ENCODE measurements around the gene HAPLN3.
A peak's percentile ranks its signal among the peaks of the same experiment; 100 is the strongest.
"Not testable (repeated sequence)": the region's sequence is repeated elsewhere in the genome, so short reads cannot be mapped to it uniquely, and the experiment has no call there.

Gene HAPLN3

DNA sequence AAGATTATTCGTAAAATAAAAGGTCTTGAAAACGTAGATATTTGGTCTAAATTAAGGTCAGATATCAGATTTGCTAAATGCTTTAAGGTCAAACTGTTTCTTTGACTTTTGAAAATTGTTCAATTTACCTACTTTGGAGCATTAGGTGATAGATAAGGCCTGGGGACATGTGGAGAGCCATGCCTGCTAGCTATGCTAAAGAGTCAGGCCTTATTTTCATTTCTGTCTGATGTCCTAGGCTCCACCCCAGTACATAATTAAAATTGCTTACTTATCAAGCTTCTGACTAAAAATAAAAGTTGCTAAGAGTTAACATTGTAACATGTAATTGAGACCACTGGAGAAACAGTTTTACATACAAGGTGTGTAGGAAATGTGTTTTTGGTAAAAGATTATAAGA lies 30.3 kb upstream of the HAPLN3 start:
- DNase-seq (ENCODE audit: low read depth); H3K4me1 ChIP-seq (ENCODE audit: control insufficient read depth, insufficient read depth, low read length); H3K36me3 ChIP-seq (ENCODE audit: control insufficient read depth, insufficient read depth, low read length, severe bottlenecking); H3K27me3 ChIP-seq (replicated peaks; ENCODE audit: control insufficient read depth, insufficient read depth, low read length); H3K4me3 ChIP-seq (ENCODE audit: low read length); H3K9ac ChIP-seq (ENCODE audit: low read length); H3K9me3 ChIP-seq (ENCODE audit: control insufficient read depth, low read length): not testable (repeated sequence)

DNA sequence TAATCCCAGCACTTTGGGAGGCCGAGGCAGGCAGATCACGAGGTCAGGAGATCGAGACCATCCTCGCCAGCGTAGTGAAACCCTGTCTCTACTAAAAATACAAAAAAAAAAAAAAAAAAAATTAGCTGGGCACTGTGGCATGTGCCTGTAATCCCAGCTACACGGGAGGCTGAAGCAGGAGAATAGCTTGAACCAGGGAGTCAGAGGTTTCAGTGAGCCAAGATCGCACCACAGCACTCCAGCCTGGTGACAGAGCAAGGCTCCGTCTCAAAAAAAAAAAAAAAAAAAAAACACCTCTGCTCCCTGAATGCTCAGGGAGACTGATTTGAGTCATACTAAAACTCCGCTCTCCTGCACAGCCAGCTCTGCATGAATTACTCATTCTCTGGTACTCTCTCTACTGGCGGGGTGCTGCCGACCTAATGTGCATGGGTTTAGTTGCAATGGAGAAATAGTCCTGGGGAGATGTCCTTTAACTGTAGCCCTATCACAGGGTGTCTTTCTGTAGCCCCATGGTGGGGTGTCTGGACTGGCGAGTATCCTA lies 25.6 kb upstream of the HAPLN3 start:
- H3K27me3 ChIP-seq (replicated peaks; ENCODE audit: control insufficient read depth, insufficient read depth, low read length); H3K36me3 ChIP-seq (ENCODE audit: control insufficient read depth, insufficient read depth, low read length, severe bottlenecking): not testable (repeated sequence)
- DNase-seq (ENCODE audit: low read depth), result peak; percentile 64

DNA sequence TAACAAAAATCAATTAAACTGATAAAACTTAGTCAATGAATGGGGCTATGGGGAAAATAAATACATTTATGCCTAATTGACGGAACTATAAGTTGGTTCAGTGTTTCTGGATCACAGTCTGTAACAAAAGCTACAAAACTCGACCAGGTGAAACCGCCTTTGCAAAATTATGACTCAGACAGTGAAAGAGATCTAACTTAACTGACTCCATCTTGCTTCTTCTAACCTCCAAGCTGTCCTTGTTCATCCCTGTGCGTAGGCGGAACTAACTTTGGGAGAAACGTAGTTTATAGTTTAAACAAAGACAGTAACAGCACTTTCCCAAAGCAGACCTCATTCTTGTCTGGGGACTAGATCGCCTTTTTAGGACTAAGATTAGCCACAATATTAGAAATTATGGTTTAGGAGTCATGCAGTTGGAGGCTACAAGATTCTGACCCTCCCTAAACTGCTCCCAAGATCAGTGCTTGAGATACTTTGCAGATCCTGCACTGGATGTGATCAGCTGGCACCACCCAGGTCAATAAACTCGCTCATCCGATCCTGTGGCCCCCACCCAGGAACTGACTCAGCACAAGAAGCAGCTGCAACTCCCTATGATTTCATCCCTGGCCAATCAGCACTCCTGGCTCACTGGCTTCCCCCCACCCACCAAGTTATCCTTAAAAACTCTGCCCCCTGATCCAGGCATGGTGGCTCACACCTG lies 25.0 kb upstream of the HAPLN3 start:
- Histone ChIP-seq H3K27me3 (replicated peaks; ENCODE audit: control insufficient read depth, insufficient read depth, low read length) (no peaks in the 10 kb centered on the region), H3K9me3 (ENCODE audit: control insufficient read depth, low read length) (no peaks in the 10 kb centered on the region), H3K4me3 (ENCODE audit: low read length) (no peak overlapping the region), H3K36me3 (ENCODE audit: control insufficient read depth, insufficient read depth, low read length, severe bottlenecking) (no peaks in the 10 kb centered on the region), H3K4me1 (ENCODE audit: control insufficient read depth, insufficient read depth, low read length) (peaks cover 27% of the 10 kb centered on the region), H3K9ac (ENCODE audit: low read length) (no peak overlapping the region)
- DNase-seq (ENCODE audit: low read depth), result peak; percentile 39

More for the DNA sequence above, 25.6 kb upstream of the HAPLN3 start:
- not testable (repeated sequence) for H3K9ac ChIP-seq (ENCODE audit: low read length); H3K9me3 ChIP-seq (ENCODE audit: control insufficient read depth, low read length); H3K4me3 ChIP-seq (ENCODE audit: low read length)
- peaks cover 25% of the 10 kb centered on the region for H3K4me1 ChIP-seq (ENCODE audit: control insufficient read depth, insufficient read depth, low read length)

GRCh38 chr15:88918738-88919137 lies 23.4 kb upstream of the HAPLN3 start:
- DNase-seq (ENCODE audit: low read depth), result peak; percentile 96
- H3K9me3 ChIP-seq (ENCODE audit: control insufficient read depth, low read length), result no peaks in the 10 kb centered on the region
- H3K4me3 ChIP-seq (ENCODE audit: low read length), result no peak overlapping the region
- H3K9ac ChIP-seq (ENCODE audit: low read length), result peak overlapping the region; percentile 40
- H3K4me1 ChIP-seq (ENCODE audit: control insufficient read depth, insufficient read depth, low read length), result peaks cover 37% of the 10 kb centered on the region
- H3K27me3 ChIP-seq (replicated peaks; ENCODE audit: control insufficient read depth, insufficient read depth, low read length), result no peaks in the 10 kb centered on the region
- H3K36me3 ChIP-seq (ENCODE audit: control insufficient read depth, insufficient read depth, low read length, severe bottlenecking), result no peaks in the 10 kb centered on the region

DNA sequence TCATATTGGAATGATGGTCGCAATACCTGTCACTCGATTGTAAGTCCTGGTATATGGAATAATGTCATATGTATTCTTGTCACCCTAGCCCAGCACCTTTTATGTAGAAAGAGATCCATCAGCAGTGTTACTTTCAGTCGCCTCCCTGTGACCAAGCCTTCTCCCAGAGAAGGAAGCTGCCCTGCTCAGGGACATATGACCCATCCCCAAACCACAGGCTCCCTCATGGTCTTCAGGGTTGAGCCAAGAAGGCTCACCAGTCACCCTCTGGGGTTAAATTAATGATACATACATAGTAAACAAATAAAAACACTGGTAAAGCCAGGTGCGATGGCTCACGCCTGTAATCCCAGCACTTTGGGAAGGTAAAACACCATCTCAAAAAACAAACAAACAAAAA lies 22.4 kb upstream of the HAPLN3 start:
- peaks cover 41% of the 10 kb centered on the region for H3K4me1 ChIP-seq (ENCODE audit: control insufficient read depth, insufficient read depth, low read length)
- no peaks in the 10 kb centered on the region for H3K36me3 ChIP-seq (ENCODE audit: control insufficient read depth, insufficient read depth, low read length, severe bottlenecking)
- no peak overlapping the region for H3K4me3 ChIP-seq (ENCODE audit: low read length)
- no peaks in the 10 kb centered on the region for H3K27me3 ChIP-seq (replicated peaks; ENCODE audit: control insufficient read depth, insufficient read depth, low read length)
- no peak for DNase-seq (ENCODE audit: low read depth)
- no peak overlapping the region for H3K9ac ChIP-seq (ENCODE audit: low read length)
- no peaks in the 10 kb centered on the region for H3K9me3 ChIP-seq (ENCODE audit: control insufficient read depth, low read length)

GRCh38 chr15:88915354-88915753 lies 20.0 kb upstream of the HAPLN3 start:
- DNase-seq (ENCODE audit: low read depth), result no peak
- Histone ChIP-seq H3K9ac (ENCODE audit: low read length) (no peak overlapping the region), H3K4me3 (ENCODE audit: low read length) (no peak overlapping the region), H3K36me3 (ENCODE audit: control insufficient read depth, insufficient read depth, low read length, severe bottlenecking) (no peaks in the 10 kb centered on the region), H3K4me1 (ENCODE audit: control insufficient read depth, insufficient read depth, low read length) (peaks cover 55% of the 10 kb centered on the region), H3K9me3 (ENCODE audit: control insufficient read depth, low read length) (no peaks in the 10 kb centered on the region), H3K27me3 (replicated peaks; ENCODE audit: control insufficient read depth, insufficient read depth, low read length) (no peaks in the 10 kb centered on the region)

DNA sequence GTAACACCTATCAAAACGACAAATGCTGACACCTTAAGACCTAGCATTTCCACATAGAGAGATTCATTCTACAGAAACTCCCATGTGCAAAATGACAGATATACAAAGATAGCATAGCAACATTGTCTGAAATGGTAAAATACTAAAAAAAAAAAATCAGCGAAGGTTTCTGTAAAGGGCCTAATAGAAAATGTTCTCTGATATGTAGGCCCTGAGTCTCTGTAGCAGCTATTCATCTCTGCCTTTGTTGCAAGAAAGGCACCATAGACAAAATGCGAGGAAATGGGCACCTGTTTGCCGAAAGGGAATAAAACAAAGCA lies 18.5 kb upstream of the HAPLN3 start:
- H3K36me3 ChIP-seq (ENCODE audit: control insufficient read depth, insufficient read depth, low read length, severe bottlenecking), result peaks cover 13% of the 10 kb centered on the region
- DNase-seq (ENCODE audit: low read depth), result no peak
- H3K27me3 ChIP-seq (replicated peaks; ENCODE audit: control insufficient read depth, insufficient read depth, low read length), result no peaks in the 10 kb centered on the region
- H3K9ac ChIP-seq (ENCODE audit: low read length), result peak overlapping the region; percentile 100
- H3K4me1 ChIP-seq (ENCODE audit: control insufficient read depth, insufficient read depth, low read length), result peaks cover 60% of the 10 kb centered on the region
- peak overlapping the region; percentile 97 for H3K4me3 ChIP-seq (ENCODE audit: low read length)
- H3K9me3 ChIP-seq (ENCODE audit: control insufficient read depth, low read length), result no peaks in the 10 kb centered on the region

GRCh38 chr15:88913017-88913849 lies 17.9 kb upstream of the HAPLN3 start, which contains the start of gene MFGE8:
MFGE8 (minus strand) TSS chr15:88913379; CDS start chr15:88913319, 60 bp downstream.
- Histone ChIP-seq H3K4me1 (ENCODE audit: control insufficient read depth, insufficient read depth, low read length) (peaks cover 57% of the 10 kb centered on the region), H3K4me3 (ENCODE audit: low read length) (peak within 1 kb of the TSS; percentile 97), H3K27me3 (replicated peaks; ENCODE audit: control insufficient read depth, insufficient read depth, low read length) (no peaks in the 10 kb centered on the region), H3K9me3 (ENCODE audit: control insufficient read depth, low read length) (no peaks in the 10 kb centered on the region), H3K36me3 (ENCODE audit: control insufficient read depth, insufficient read depth, low read length, severe bottlenecking) (peaks cover 17% of the 10 kb centered on the region), H3K9ac (ENCODE audit: low read length) (peak within 1 kb of the TSS; percentile 100)
- DNase-seq (ENCODE audit: low read depth), result peak; percentile 92

DNA sequence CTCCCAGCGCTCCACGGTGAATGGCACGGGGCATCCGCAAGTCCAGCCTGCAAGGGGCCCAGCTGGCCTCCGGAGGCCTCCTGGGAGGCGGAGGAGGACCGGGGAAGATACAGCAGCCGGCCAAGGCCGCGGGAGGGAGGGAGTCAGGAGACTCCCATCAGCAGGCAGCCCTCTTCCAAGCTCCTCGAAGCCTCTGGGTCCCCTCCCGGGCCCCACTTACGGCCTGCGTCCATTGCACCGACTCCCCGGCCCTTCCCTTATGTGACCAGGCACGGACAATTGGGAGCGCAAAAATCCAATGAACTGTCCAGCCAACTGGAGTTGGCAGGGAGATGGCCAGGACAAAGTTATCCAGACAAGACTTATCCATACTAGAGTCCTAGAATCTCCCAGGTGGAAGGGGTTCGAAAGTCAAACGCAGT lies 17.2 kb upstream of the HAPLN3 start:
- H3K9me3 ChIP-seq (ENCODE audit: control insufficient read depth, low read length), result no peaks in the 10 kb centered on the region
- peaks cover 50% of the 10 kb centered on the region for H3K4me1 ChIP-seq (ENCODE audit: control insufficient read depth, insufficient read depth, low read length)
- DNase-seq (ENCODE audit: low read depth), result peak; percentile 76
- no peaks in the 10 kb centered on the region for H3K27me3 ChIP-seq (replicated peaks; ENCODE audit: control insufficient read depth, insufficient read depth, low read length)
- peak overlapping the region; percentile 97 for H3K4me3 ChIP-seq (ENCODE audit: low read length)
- peaks cover 24% of the 10 kb centered on the region for H3K36me3 ChIP-seq (ENCODE audit: control insufficient read depth, insufficient read depth, low read length, severe bottlenecking)
- peak overlapping the region; percentile 100 for H3K9ac ChIP-seq (ENCODE audit: low read length)

DNA sequence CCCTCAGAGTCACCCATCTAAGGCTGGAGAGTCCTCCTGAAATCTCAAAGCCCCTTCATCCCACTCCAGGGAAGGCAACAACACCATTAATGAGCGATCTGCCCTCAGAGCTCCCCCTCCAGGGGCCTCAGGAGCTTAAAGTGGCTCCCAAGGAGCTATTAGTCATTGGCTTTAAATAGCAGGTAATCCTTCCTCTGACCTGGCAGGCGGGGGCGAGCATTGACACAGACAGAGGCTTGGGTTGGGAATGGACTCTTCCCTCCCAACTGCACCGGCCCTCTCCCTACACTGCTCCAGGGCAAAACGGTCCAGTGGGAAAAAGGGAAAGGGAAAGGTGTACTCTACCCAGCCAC lies 16.4 kb upstream of the HAPLN3 start:
- no peaks in the 10 kb centered on the region for H3K27me3 ChIP-seq (replicated peaks; ENCODE audit: control insufficient read depth, insufficient read depth, low read length)
- peaks cover 32% of the 10 kb centered on the region for H3K36me3 ChIP-seq (ENCODE audit: control insufficient read depth, insufficient read depth, low read length, severe bottlenecking)
- no peaks in the 10 kb centered on the region for H3K9me3 ChIP-seq (ENCODE audit: control insufficient read depth, low read length)
- peaks cover 49% of the 10 kb centered on the region for H3K4me1 ChIP-seq (ENCODE audit: control insufficient read depth, insufficient read depth, low read length)
- peak overlapping the region; percentile 97 for H3K4me3 ChIP-seq (ENCODE audit: low read length)
- H3K9ac ChIP-seq (ENCODE audit: low read length), result peak overlapping the region; percentile 100
- DNase-seq (ENCODE audit: low read depth), result peak; percentile 66

GRCh38 chr15:88909956-88910831 lies 14.8 kb upstream of the HAPLN3 start:
- Histone ChIP-seq H3K9me3 (ENCODE audit: control insufficient read depth, low read length) (no peaks in the 10 kb centered on the region), H3K27me3 (replicated peaks; ENCODE audit: control insufficient read depth, insufficient read depth, low read length) (no peaks in the 10 kb centered on the region), H3K36me3 (ENCODE audit: control insufficient read depth, insufficient read depth, low read length, severe bottlenecking) (peaks cover 47% of the 10 kb centered on the region), H3K4me1 (ENCODE audit: control insufficient read depth, insufficient read depth, low read length) (peaks cover 53% of the 10 kb centered on the region), H3K4me3 (ENCODE audit: low read length) (peak overlapping the region; percentile 97), H3K9ac (ENCODE audit: low read length) (peak overlapping the region; percentile 100)
- peak; percentile 63 for DNase-seq (ENCODE audit: low read depth)
